NCI-H345 treated with DMSO at 0.1 percent for 48 hours (cell line): ENCODE results near the gene ADAMTS6.
"Not testable (repeated sequence)": the region's sequence is repeated elsewhere in the genome, so short reads cannot be mapped to it uniquely, and the experiment has no call there.

ENCODE experiments used
- DNase-seq: peaks from one replicate; lab custom pipeline; 2025; ENCODE audit not compliant: unreplicated experiment; lab: John Stamatoyannopoulos, UW

ADAMTS6 gene

GRCh38 chr5:65203746-65204145 is 278.0 kb downstream of the ADAMTS6 start:
- DNase-seq: no peak

- no peak for DNase-seq
Observed at GRCh38 chr5:65199993-65200675, 281.6 kb downstream of the ADAMTS6 start.

- no peak for DNase-seq
Observed at GRCh38 chr5:65198456-65199120, 283.1 kb downstream of the ADAMTS6 start.

GRCh38 chr5:65197531-65198455 is 283.9 kb downstream of the ADAMTS6 start:
- DNase-seq: no peak

GRCh38 chr5:65194871-65195270 is 286.8 kb downstream of the ADAMTS6 start:
- DNase-seq: no peak

- no peak for DNase-seq
Observed at GRCh38 chr5:65192331-65192730, 289.4 kb downstream of the ADAMTS6 start.

GRCh38 chr5:65191554-65192135 is 290.1 kb downstream of the ADAMTS6 start:
- no peak for DNase-seq

- DNase-seq: no peak
Observed at GRCh38 chr5:65190328-65191053, 291.2 kb downstream of the ADAMTS6 start.

- DNase-seq: no peak
Observed at GRCh38 chr5:65186646-65187227, 295.0 kb downstream of the ADAMTS6 start.

GRCh38 chr5:65185468-65185867 is 296.3 kb downstream of the ADAMTS6 start:
- no peak for DNase-seq

GRCh38 chr5:65184780-65185179 is 296.9 kb downstream of the ADAMTS6 start:
- no peak for DNase-seq

GRCh38 chr5:65174231-65174630 is 307.5 kb downstream of the ADAMTS6 start:
- not testable (repeated sequence) for DNase-seq

- DNase-seq: no peak
Observed at GRCh38 chr5:65173130-65173525, 308.6 kb downstream of the ADAMTS6 start.

- DNase-seq: no peak
Observed at GRCh38 chr5:65172486-65173129, 309.1 kb downstream of the ADAMTS6 start.

- no peak for DNase-seq
Observed at GRCh38 chr5:65171645-65172044, 310.1 kb downstream of the ADAMTS6 start.

GRCh38 chr5:65163698-65164097 is 318.0 kb downstream of the ADAMTS6 start:
- no peak for DNase-seq

GRCh38 chr5:65161655-65162054 is 320.1 kb downstream of the ADAMTS6 start:
- no peak for DNase-seq

- no peak for DNase-seq
Observed at GRCh38 chr5:65157906-65158603, 323.7 kb downstream of the ADAMTS6 start.

- no peak for DNase-seq
Observed at GRCh38 chr5:65156933-65157332, 324.8 kb downstream of the ADAMTS6 start.
